GM18951 (cell line): ENCODE data around the gene TGFA.

ENCODE experiments used
- POLR2A ChIP-seq: IDR thresholded peaks from 4 replicates; pipeline ENCODE4 v1.6.1; 2011; ENCODE audit warnings: mild to moderate bottlenecking; ENCODE audit not compliant: insufficient read length, insufficient read depth; ENCODE audit errors: extremely low read depth
- in situ Hi-C: fragments of 300-500 bp; cut with MboI; formaldehyde crosslinking; loops from one replicate; pipeline ENCODE4 v1.12.0; 2022; ENCODE audit warnings: low sequenced_read_pairs, mixed read lengths, inconsistent platforms; ENCODE audit not compliant: unreplicated experiment

The TGFA gene

GRCh38 chr2:70420143-70420542 lies 133.5 kb downstream of the TGFA start:
- in situ Hi-C loops, result no loop called here
- no peak for TF ChIP-seq POLR2A

GRCh38 chr2:70418514-70418913 lies 135.1 kb downstream of the TGFA start:
- in situ Hi-C loops, result no loop called here
- TF ChIP-seq POLR2A, result no peak

- in situ Hi-C loops, result no loop called here
- no peak for TF ChIP-seq POLR2A
Observed at GRCh38 chr2:70417011-70417410, 136.6 kb downstream of the TGFA start.

- TF ChIP-seq POLR2A, result no peak
- in situ Hi-C loops, result no loop called here
Observed at GRCh38 chr2:70412294-70413070, 141.1 kb downstream of the TGFA start.

GRCh38 chr2:70411483-70412125 lies 142.0 kb downstream of the TGFA start:
- in situ Hi-C loops, result no loop called here
- no peak for TF ChIP-seq POLR2A

- in situ Hi-C loops, result no loop called here
- TF ChIP-seq POLR2A, result no peak
Observed at GRCh38 chr2:70403267-70404053, 150.2 kb downstream of the TGFA start.

GRCh38 chr2:70400539-70400938 lies 153.1 kb downstream of the TGFA start:
- no peak for TF ChIP-seq POLR2A
- in situ Hi-C loops, result no loop called here

- in situ Hi-C loops, result no loop called here
- no peak for TF ChIP-seq POLR2A
Observed at GRCh38 chr2:70399046-70399445, 154.6 kb downstream of the TGFA start.
